Measurements from ENCODE around the gene CARMIL3. TPM values are rescaled to one million over a fixed set of nuclear protein-coding genes. Genes with fewer than 3 reads are reported as not detected.

Gene CARMIL3
- total and polyA plus RNA-seq, 2 of the 8 experiments (the other 6 are each of a cell fraction or from before 2014, with no cell fraction given), result 6.0 to 9.0 TPM

DNA sequence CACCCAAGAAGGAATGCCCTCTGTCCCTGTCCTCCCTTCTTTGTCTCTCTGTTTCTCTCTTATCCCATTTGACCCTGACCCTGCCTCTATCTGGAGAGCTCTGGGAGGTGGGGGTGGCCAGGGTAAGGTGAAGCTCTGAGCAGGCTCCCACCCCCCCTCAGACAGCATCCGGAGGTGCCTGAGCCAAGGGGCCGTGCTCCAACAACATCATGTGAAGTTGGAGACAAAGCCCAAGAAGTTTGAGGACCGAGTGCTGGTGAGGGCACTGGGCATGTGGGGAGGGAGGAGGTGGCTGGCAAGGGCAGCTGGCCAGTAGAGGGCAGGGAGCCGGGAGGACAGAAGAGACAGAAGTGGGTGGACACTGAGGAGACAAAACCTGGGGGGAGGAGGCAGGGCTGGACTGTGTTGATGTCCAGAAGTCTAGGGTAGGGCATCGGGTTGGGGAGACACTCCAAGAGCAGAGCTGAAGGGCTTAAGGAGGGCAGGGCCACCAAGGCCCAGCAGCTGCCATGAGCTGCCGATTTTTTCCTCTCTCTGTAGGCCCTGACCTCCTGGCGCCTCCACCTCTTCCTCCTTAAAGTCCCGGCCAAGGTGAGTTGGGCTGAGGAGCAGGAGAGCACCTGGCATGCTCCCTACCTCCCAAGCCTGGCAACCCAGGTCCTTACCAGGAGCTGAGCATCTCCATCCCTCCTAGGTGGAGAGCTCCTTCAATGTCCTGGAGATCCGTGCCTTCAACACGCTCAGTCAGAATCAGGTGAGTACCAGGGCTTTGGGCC, 1.9 kb downstream of the CARMIL3 start:
- POLR2A ChIA-PET (ENCODE audit: partially characterized antibody), result interaction anchor here (0.9 to 6.5 kb wide), 3 partner anchors 39 to 87 kb away, joined by 4 to 97 read pairs (median 4); partner anchors contain the start of gene PCK2
- DNase-seq (ENCODE audit: low read depth in 1 of 2, low spot score in 2 of 2), result no peak

More for the DNA sequence above, 1.9 kb downstream of the CARMIL3 start:
- 86% methylated on average over 9 of the region's 10 CpGs; no CpG with 5 or more reads in 1 of the 2 experiments for WGBS, 2 experiments (ENCODE audit: extremely low coverage in 1 of 2, insufficient coverage in 1 of 2, insufficient read length in 1 of 2, insufficient replicate concordance in 2 of 2, low coverage in 1 of 2, low lambda C conversion rate in 2 of 2, missing lambda C conversion rate in 1 of 2)
- Histone ChIP-seq H2BK5ac (ENCODE audit: low read depth, low read length) (no peak overlapping the region), H4K91ac (replicated peaks; ENCODE audit: insufficient read length, low read length) (no peak overlapping the region), H3K9ac (replicated peaks in 1 of 4; ENCODE audit: extremely low read depth in 1 of 4, low read depth in 3 of 4, low read length in 3 of 4) (no peak overlapping the region), H3K36me3 (ENCODE audit: control insufficient read depth in 2 of 4, insufficient read depth in 4 of 4, low read length in 3 of 4) (no peaks in the 10 kb centered on the region; a peak in 1 of 8 replicates), H2BK120ac (replicated peaks; ENCODE audit: low read depth, low read length) (no peak overlapping the region), H2AK5ac (ENCODE audit: low read depth, low read length) (no peak overlapping the region), H2BK20ac (ENCODE audit: low read length) (no peak overlapping the region), H3K27ac (ENCODE audit: low read depth, low read length) (no peak overlapping the region), H3K9me3 (ENCODE audit: insufficient read depth in 2 of 2, low read depth in 1 of 2, low read length in 1 of 2) (no peaks in the 10 kb centered on the region), H3K79me2 (ENCODE audit: control insufficient read depth in 1 of 2, insufficient read depth in 2 of 2, low read length in 2 of 2) (no peaks in the 10 kb centered on the region), H3K18ac (ENCODE audit: extremely low read depth, low read length) (no peak overlapping the region), H2BK15ac (ENCODE audit: low read length) (no peak overlapping the region), H4K20me1 (replicated peaks in 1 of 2; ENCODE audit: control insufficient read depth in 1 of 2, insufficient read depth in 2 of 2, low read length in 2 of 2) (peaks cover 2% of the 10 kb centered on the region in 2 experiments), H3K79me1 (ENCODE audit: low read depth, low read length) (no peaks in the 10 kb centered on the region), H4K8ac (ENCODE audit: extremely low read depth, insufficient read depth, low read length) (0 out of 2 replicates have a peak overlapping the region, but pooled peaks have one; percentile 7), H3K56ac (replicated peaks; ENCODE audit: insufficient read length, low read depth, low read length) (no peak overlapping the region), H3K4me1 (replicated peaks in 1 of 4; ENCODE audit: control insufficient read depth in 3 of 4, insufficient read depth in 4 of 4, low read length in 3 of 4) (peaks cover 0 to 10% (median 5%) of the 10 kb centered on the region in 4 experiments; a peak in 5 of 7 replicates), H3K4me2 (ENCODE audit: insufficient read depth in 1 of 2, low read depth in 2 of 2, low read length in 2 of 2) (no peak overlapping the region), H2AFZ (ENCODE audit: low read length) (no peak overlapping the region), H3K14ac (ENCODE audit: insufficient read length) (no peak overlapping the region), H2BK12ac (ENCODE audit: low read depth, low read length) (no peak overlapping the region), H3K27me3 (replicated peaks in 1 of 4; ENCODE audit: control insufficient read depth in 3 of 4, extremely low read depth in 1 of 4, insufficient read depth in 3 of 4, low read length in 3 of 4) (no peaks in the 10 kb centered on the region; a peak in 1 of 7 replicates), H4K5ac (ENCODE audit: insufficient read length, low read depth, low read length) (no peak overlapping the region), H3K4ac (replicated peaks; ENCODE audit: insufficient read length, low read depth, low read length) (no peak overlapping the region), H3K23me2 (ENCODE audit: low read depth, low read length) (peaks cover 9% of the 10 kb centered on the region), H3K23ac (ENCODE audit: insufficient read length) (no peak overlapping the region), H3K4me3 (ENCODE audit: extremely low read depth in 1 of 4, insufficient read depth in 2 of 4, low read depth in 3 of 4, low read length in 4 of 4) (no peak overlapping the region)
- FAIRE-seq, result no peak
- CTCF ChIA-PET (ENCODE audit: partially characterized antibody), result interaction anchor here (0.9 to 9.6 kb wide), 10 partner anchors 15 to 108 kb away, joined by 3 to 234 read pairs (median 4); partner anchors contain the start of genes DCAF11, IRF9, NRL and PCK2

All from H1 (cell line).